PFSK-1 (cell line): ENCODE measurements around the gene TSPAN32.

Source experiments
- FOXP2 ChIP-seq: optimal IDR thresholded peaks from 2 replicates; pipeline ENCODE3; 2011; ENCODE audit warnings: borderline replicate concordance, control low read depth, inconsistent platforms; ENCODE audit not compliant: insufficient read depth; ENCODE audit errors: extremely low read length, extremely low read depth
- POLR2AphosphoS5 ChIP-seq: IDR thresholded peaks from 2 replicates; pipeline ENCODE4 v1.6.1; 2012; ENCODE audit warnings: low read depth, mild to moderate bottlenecking, control low read depth, low read length, moderate library complexity
- REST ChIP-seq, 2 experiments: IDR thresholded peaks; 2 replicates each; pipeline versions ENCODE4 v1.6.1 to v1.8.0; 2011 to 2012; ENCODE audit warnings: low read depth in 2 of 2, low read length in 2 of 2, control low read depth in 1 of 2, inconsistent platforms in 1 of 2, mild to moderate bottlenecking in 1 of 2, moderate library complexity in 1 of 2; ENCODE audit not compliant: insufficient read depth in 1 of 2
- SIN3A ChIP-seq: IDR thresholded peaks from 2 replicates; pipeline ENCODE4 v1.6.1; 2012; ENCODE audit warnings: mild to moderate bottlenecking, low read length, moderate library complexity, borderline replicate concordance; ENCODE audit not compliant: insufficient read depth
- TAF1 ChIP-seq: IDR thresholded peaks from 2 replicates; pipeline ENCODE4 v1.6.1; 2012; ENCODE audit warnings: low read length, control low read depth, borderline replicate concordance; ENCODE audit not compliant: insufficient read depth

Gene TSPAN32

GRCh38 chr11:2261436-2262230 is 40.2 kb upstream of the TSPAN32 start:
- no peak for TF ChIP-seq TAF1
- no peak for TF ChIP-seq SIN3A
- TF ChIP-seq FOXP2, result no peak
- no peak for TF ChIP-seq REST (IDR thresholded peaks at IDR 0.05; ENCODE audit: insufficient read depth in 1 of 2, low read depth in 2 of 2, low read length in 2 of 2)
- no peak for TF ChIP-seq POLR2AphosphoS5

GRCh38 chr11:2262301-2263070 is 39.3 kb upstream of the TSPAN32 start:
- TF ChIP-seq SIN3A (no peak), TAF1 (no peak), REST (IDR thresholded peaks at IDR 0.05; ENCODE audit: insufficient read depth in 1 of 2, low read depth in 2 of 2, low read length in 2 of 2) (no peak), POLR2AphosphoS5 (no peak), FOXP2 (no peak)

GRCh38 chr11:2263071-2263565 is 38.7 kb upstream of the TSPAN32 start:
- no peak for TF ChIP-seq POLR2AphosphoS5
- TF ChIP-seq FOXP2, result no peak
- TF ChIP-seq SIN3A, result no peak
- no peak for TF ChIP-seq REST (IDR thresholded peaks at IDR 0.05; ENCODE audit: insufficient read depth in 1 of 2, low read depth in 2 of 2, low read length in 2 of 2)
- no peak for TF ChIP-seq TAF1

GRCh38 chr11:2263724-2264360 is 38.0 kb upstream of the TSPAN32 start:
- TF ChIP-seq POLR2AphosphoS5 (no peak), REST (IDR thresholded peaks at IDR 0.05; ENCODE audit: insufficient read depth in 1 of 2, low read depth in 2 of 2, low read length in 2 of 2) (no peak), FOXP2 (no peak), TAF1 (no peak), SIN3A (no peak)
